CD14-positive monocyte (primary cell): ENCODE data around the gene CDH23. TPM values are rescaled to one million over a fixed set of nuclear protein-coding genes. Genes with fewer than 3 reads are reported as not detected.

Source experiments
- DNase-seq, 3 donors: peaks; one replicate each; pipeline ENCODE4 v3.0.0-alpha.2; 2011 to 2022
- H2AFZ ChIP-seq: 2 replicates; pipeline ENCODE4 v1.6.0; 2012; ENCODE audit warnings: mild to moderate bottlenecking, low read depth, low read length, inconsistent platforms; ENCODE audit not compliant: insufficient read depth, poor library complexity, severe bottlenecking
- H3K27ac ChIP-seq, 2 donors: 1 replicate in 1 of 2; 2 replicates in 1 of 2; pipeline ENCODE4 v1.5.1; 2012 to 2013; ENCODE audit warnings: low read length in 2 of 2, control low read depth in 1 of 2, inconsistent platforms in 1 of 2, low read depth in 1 of 2, mild to moderate bottlenecking in 1 of 2
- H3K27me3 ChIP-seq, 2 donors: one replicate each; pipeline versions ENCODE4 v1.6.0 to v1.6.1; 2011 to 2013; ENCODE audit warnings: low read length in 2 of 2; ENCODE audit not compliant: control insufficient read depth in 2 of 2, insufficient read depth in 2 of 2
- H3K36me3 ChIP-seq, 2 donors: replicated peaks in 1 of 2; 1 replicate in 1 of 2; 2 replicates in 1 of 2; pipeline versions ENCODE4 v1.5.1 to v1.6.1; 2012 to 2013; ENCODE audit warnings: low read length in 2 of 2, control low read depth in 1 of 2, inconsistent platforms in 1 of 2, mild to moderate bottlenecking in 1 of 2; ENCODE audit not compliant: insufficient read depth in 2 of 2, control insufficient read depth in 1 of 2
- H3K4me1 ChIP-seq, 2 donors: 1 replicate in 1 of 2; 2 replicates in 1 of 2; pipeline versions ENCODE4 v1.5.1 to v1.6.1; 2012 to 2013; ENCODE audit warnings: low read length in 2 of 2, control low read depth in 1 of 2, inconsistent platforms in 1 of 2, mild to moderate bottlenecking in 1 of 2, moderate library complexity in 1 of 2; ENCODE audit not compliant: insufficient read depth in 2 of 2, control insufficient read depth in 1 of 2
- H3K4me2 ChIP-seq: replicated peaks from 2 replicates; pipeline ENCODE3; 2012; ENCODE audit warnings: low read length, moderate library complexity, mild to moderate bottlenecking; ENCODE audit not compliant: poor library complexity, severe bottlenecking; ENCODE audit errors: extremely low read depth
- H3K4me3 ChIP-seq, 3 experiments: fragments of 200-600 bp in 1 of 3; sonication (generic) in 1 of 3; replicated peaks in 1 of 3; 1 replicate in 2 of 3; 2 replicates in 1 of 3; pipeline ENCODE4 v1.5.1; 2011 to 2013; ENCODE audit warnings: low read length in 3 of 3, mild to moderate bottlenecking in 3 of 3, control low read depth in 2 of 3, low read depth in 2 of 3, inconsistent platforms in 1 of 3, moderate library complexity in 1 of 3
- H3K79me2 ChIP-seq: 2 replicates; pipeline ENCODE4 v1.6.0; 2012; ENCODE audit warnings: mild to moderate bottlenecking, control low read depth, inconsistent platforms, low read length, moderate library complexity; ENCODE audit not compliant: insufficient read depth
- H3K9ac ChIP-seq: 2 replicates; pipeline ENCODE4 v1.6.0; 2017; ENCODE audit warnings: low read length, mild to moderate bottlenecking; ENCODE audit not compliant: insufficient read depth, poor library complexity, severe bottlenecking
- H3K9me3 ChIP-seq, 2 donors: replicated peaks in 1 of 2; 1 replicate in 1 of 2; 2 replicates in 1 of 2; pipeline versions ENCODE4 v1.5.1 to v1.6.1; 2012 to 2013; ENCODE audit warnings: low read length in 2 of 2, control low read depth in 1 of 2; ENCODE audit not compliant: control insufficient read depth in 1 of 2, insufficient read depth in 1 of 2
- H4K20me1 ChIP-seq: 2 replicates; pipeline ENCODE4 v1.6.0; 2012; ENCODE audit warnings: mild to moderate bottlenecking, low read length, control low read depth, moderate library complexity; ENCODE audit not compliant: insufficient read depth
- H3K27ac Mint-ChIP-seq, 7 donors: one replicate each; pipeline ENCODE4 v1.8.0; 2020; ENCODE audit warnings: mild to moderate bottlenecking in 7 of 7, mixed read lengths in 7 of 7, moderate library complexity in 6 of 7, inconsistent platforms in 2 of 7
- H3K27me3 Mint-ChIP-seq, 3 donors: one replicate each; pipeline ENCODE4 v1.8.0; 2021 to 2022; ENCODE audit warnings: low read depth in 3 of 3, mild to moderate bottlenecking in 3 of 3, mixed read lengths in 3 of 3, moderate library complexity in 3 of 3, inconsistent platforms in 1 of 3
- H3K36me3 Mint-ChIP-seq, 2 donors: one replicate each; pipeline ENCODE4 v1.8.0; 2020; ENCODE audit warnings: mixed read lengths in 2 of 2, inconsistent platforms in 1 of 2, mild to moderate bottlenecking in 1 of 2
- H3K4me1 Mint-ChIP-seq: one replicate; pipeline ENCODE4 v1.8.0; 2020; ENCODE audit warnings: mild to moderate bottlenecking, mixed read lengths
- H3K4me3 Mint-ChIP-seq, 2 donors: one replicate each; pipeline ENCODE4 v1.8.0; 2020; ENCODE audit warnings: mild to moderate bottlenecking in 2 of 2, mixed read lengths in 2 of 2, moderate library complexity in 1 of 2
- H3K9me3 Mint-ChIP-seq, 7 donors: one replicate each; pipeline ENCODE4 v1.8.0; 2020 to 2022; ENCODE audit warnings: mixed read lengths in 7 of 7, mild to moderate bottlenecking in 6 of 7, moderate library complexity in 6 of 7, inconsistent platforms in 2 of 7
- WGBS: methylation state at CpG from one replicate; pipeline ENCODE4 v1.1.5; 2013; ENCODE audit warnings: missing lambda C conversion rate; ENCODE audit not compliant: insufficient coverage; 5-methylcytosine and 5-hydroxymethylcytosine counted together
- intact Hi-C, 2 donors: fragments of 100-400 bp; cut with micrococcal nuclease; formaldehyde crosslinking; loops; one replicate each; pipeline versions ENCODE4 v1.15.0 to v1.15.1; 2023
- polyA plus RNA-seq, 3 donors: library from polyadenylated mRNA; depleted of rRNA in 1 of 3; unstranded in 2 of 3; stranded (reverse) in 1 of 3; fragments of 300-500 nt in 2 of 3; fragments of >200 nt in 1 of 3; fragmentation: Illumina TruSeq in 2 of 3; gene quantifications; 1 replicate in 2 of 3; 2 replicates in 1 of 3; pipeline ENCODE4 v1.2.3, GENCODE V29; 2012 to 2021
- TF ChIP-seq, protein P1 (sequence below): fragments of 200-600 bp; IDR thresholded peaks from one replicate; pipeline ENCODE4 v1.8.0; 2022; ENCODE audit warnings: antibody characterized with exemption, mild to moderate bottlenecking

The CDH23 gene
- polyA plus RNA-seq, 3 donors, result 8.2 to 36.2 (median 10.5) TPM

DNA sequence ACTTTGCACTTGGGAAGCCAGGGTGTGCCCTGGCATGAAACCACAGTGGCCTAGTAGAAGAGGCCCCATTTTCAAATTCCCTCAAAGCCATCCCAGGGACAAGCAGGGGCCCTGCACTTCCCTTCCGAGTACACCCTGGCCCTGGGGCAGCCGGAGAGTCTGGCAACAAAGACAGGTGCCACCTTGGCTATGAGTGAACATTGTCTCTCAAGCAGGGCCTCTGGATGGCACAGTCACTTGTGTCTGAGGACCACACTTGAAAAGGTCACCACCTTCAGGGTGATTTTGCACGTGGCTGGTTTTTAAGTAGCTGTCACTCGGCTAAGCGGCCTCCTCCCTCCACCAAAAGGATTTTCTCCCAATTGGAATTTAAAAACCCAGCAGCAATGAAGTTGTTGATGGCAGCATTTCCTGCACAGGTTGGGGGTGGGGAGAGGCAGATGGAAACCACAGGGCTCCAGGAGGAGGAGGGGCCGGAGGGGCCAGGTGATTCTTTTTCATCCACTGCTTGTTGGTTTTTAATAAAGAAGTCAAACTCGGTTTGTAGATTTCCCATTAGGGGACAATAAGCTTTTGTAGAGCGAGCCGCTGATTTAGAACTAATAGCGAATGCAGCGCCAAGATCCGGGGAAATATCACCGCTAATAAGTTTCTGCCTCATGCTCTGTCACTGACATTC lies 289.0 kb downstream of the CDH23 start:
- Histone ChIP-seq H3K9me3 (peaks cover 0 to 8% of the 10 kb centered on the region in 2 donors), H3K4me1 (peaks cover 10 to 14% of the 10 kb centered on the region in 2 donors), H4K20me1 (no peaks in the 10 kb centered on the region), H3K27me3 (no peaks in the 10 kb centered on the region), H3K27ac (no peak overlapping the region), H3K36me3 (no peaks in the 10 kb centered on the region), H3K4me2 (no peak overlapping the region), H3K4me3 (no peak overlapping the region), H3K9ac (no peak overlapping the region), H3K79me2 (no peaks in the 10 kb centered on the region), H2AFZ (no peak overlapping the region)
- H3K4me1 Mint-ChIP-seq, result peaks cover 20% of the 10 kb centered on the region
- WGBS, result 87% methylated on average over 10 of the region's 13 CpGs
- H3K27me3 Mint-ChIP-seq, result peaks cover 3 to 13% (median 10%) of the 10 kb centered on the region in 3 donors
- peaks cover 2 to 9% (median 5%) of the 10 kb centered on the region in 7 donors for H3K9me3 Mint-ChIP-seq
- no peak overlapping the region for H3K27ac Mint-ChIP-seq
- H3K36me3 Mint-ChIP-seq, result peaks cover 7 to 10% of the 10 kb centered on the region in 2 donors
- intact Hi-C loops, result no loop called here
- TF ChIP-seq, protein P1, sequence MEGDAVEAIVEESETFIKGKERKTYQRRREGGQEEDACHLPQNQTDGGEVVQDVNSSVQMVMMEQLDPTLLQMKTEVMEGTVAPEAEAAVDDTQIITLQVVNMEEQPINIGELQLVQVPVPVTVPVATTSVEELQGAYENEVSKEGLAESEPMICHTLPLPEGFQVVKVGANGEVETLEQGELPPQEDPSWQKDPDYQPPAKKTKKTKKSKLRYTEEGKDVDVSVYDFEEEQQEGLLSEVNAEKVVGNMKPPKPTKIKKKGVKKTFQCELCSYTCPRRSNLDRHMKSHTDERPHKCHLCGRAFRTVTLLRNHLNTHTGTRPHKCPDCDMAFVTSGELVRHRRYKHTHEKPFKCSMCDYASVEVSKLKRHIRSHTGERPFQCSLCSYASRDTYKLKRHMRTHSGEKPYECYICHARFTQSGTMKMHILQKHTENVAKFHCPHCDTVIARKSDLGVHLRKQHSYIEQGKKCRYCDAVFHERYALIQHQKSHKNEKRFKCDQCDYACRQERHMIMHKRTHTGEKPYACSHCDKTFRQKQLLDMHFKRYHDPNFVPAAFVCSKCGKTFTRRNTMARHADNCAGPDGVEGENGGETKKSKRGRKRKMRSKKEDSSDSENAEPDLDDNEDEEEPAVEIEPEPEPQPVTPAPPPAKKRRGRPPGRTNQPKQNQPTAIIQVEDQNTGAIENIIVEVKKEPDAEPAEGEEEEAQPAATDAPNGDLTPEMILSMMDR, result no peak
- H3K4me3 Mint-ChIP-seq, result no peak overlapping the region
- no peak for DNase-seq

DNA sequence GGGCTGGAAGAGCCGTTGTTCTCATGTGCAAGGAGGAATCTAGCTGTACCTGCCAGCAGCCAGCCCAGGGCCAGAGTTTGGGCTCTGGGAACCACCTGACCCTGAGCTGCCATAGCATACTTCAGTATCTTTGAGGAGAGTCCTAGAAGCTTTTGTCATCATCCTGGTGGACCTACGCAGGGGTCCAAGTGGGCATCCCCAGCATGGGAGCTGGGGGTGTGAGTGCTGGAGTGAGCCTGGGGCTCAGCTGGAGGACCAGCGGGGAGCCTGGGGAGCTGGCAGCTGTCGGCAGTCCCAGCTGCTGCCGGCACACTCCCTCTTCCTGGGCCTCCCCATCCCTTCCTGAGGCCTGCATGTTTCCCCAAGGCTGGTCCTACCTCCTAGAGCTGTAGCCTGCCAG lies 290.4 kb downstream of the CDH23 start:
- Histone ChIP-seq H3K27me3 (no peaks in the 10 kb centered on the region), H3K9me3 (peaks cover 0 to 17% of the 10 kb centered on the region in 2 donors), H3K36me3 (no peaks in the 10 kb centered on the region), H2AFZ (no peak overlapping the region), H3K79me2 (no peaks in the 10 kb centered on the region), H3K9ac (no peak overlapping the region), H3K4me1 (peaks cover 10 to 14% of the 10 kb centered on the region in 2 donors), H3K4me3 (no peak overlapping the region), H3K4me2 (no peak overlapping the region), H4K20me1 (no peaks in the 10 kb centered on the region), H3K27ac (no peak overlapping the region)
- TF ChIP-seq, protein P1, result no peak
- intact Hi-C loops, result no loop called here
- Mint-ChIP-seq H3K9me3 (peaks cover 4 to 18% (median 11%) of the 10 kb centered on the region in 7 donors), H3K4me3 (no peak overlapping the region), H3K4me1 (peaks cover 20% of the 10 kb centered on the region), H3K36me3 (peaks cover 15% of the 10 kb centered on the region in 2 donors), H3K27me3 (peaks cover 2 to 13% (median 3%) of the 10 kb centered on the region in 3 donors), H3K27ac (no peak overlapping the region)
- DNase-seq, result no peak
- WGBS, result 65% methylated on average over 3 of the region's 5 CpGs
